Breast epithelium (tissue), 3 donors: Measurements from ENCODE around the gene SETDB1.

Source experiments
- POLR2A ChIP-seq: fragments of 450-650 bp; IDR thresholded peaks from one replicate; pipeline ENCODE4 v1.6.1; 2016; ENCODE audit warnings: antibody characterized with exemption, mild to moderate bottlenecking, moderate library complexity
- TF ChIP-seq, protein P1 (sequence below), 3 donors: fragments of 450-650 bp; IDR thresholded peaks; one replicate each; pipeline ENCODE4 v1.5.1; 2016 to 2017; ENCODE audit warnings: antibody characterized with exemption in 3 of 3, mild to moderate bottlenecking in 3 of 3, moderate library complexity in 3 of 3

DNA sequence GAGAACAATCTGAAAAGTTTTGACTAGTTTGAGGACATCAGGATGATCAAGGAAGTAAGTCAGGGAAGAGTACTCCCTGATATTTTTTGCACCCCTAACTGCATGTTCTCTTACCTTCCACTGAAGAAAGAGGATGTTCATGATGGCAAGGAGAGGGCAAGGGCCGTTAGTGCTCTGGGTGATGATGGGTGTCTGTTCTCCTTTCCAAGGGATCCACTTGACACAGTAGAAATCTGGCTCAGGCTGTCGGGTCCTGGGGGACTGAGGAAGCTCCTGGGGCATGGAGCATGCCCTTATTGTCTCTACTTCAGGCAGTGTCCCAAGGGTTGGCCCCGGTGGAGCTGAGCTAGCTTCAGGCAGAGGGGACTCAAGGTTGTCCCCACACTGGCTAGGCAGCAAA lies 75.9 kb downstream of the SETDB1 start:
- TF ChIP-seq, protein P1, sequence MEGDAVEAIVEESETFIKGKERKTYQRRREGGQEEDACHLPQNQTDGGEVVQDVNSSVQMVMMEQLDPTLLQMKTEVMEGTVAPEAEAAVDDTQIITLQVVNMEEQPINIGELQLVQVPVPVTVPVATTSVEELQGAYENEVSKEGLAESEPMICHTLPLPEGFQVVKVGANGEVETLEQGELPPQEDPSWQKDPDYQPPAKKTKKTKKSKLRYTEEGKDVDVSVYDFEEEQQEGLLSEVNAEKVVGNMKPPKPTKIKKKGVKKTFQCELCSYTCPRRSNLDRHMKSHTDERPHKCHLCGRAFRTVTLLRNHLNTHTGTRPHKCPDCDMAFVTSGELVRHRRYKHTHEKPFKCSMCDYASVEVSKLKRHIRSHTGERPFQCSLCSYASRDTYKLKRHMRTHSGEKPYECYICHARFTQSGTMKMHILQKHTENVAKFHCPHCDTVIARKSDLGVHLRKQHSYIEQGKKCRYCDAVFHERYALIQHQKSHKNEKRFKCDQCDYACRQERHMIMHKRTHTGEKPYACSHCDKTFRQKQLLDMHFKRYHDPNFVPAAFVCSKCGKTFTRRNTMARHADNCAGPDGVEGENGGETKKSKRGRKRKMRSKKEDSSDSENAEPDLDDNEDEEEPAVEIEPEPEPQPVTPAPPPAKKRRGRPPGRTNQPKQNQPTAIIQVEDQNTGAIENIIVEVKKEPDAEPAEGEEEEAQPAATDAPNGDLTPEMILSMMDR (IDR thresholded peaks at IDR 0.05): no peak
- no peak for TF ChIP-seq POLR2A
